DOHH2 (cell line): ENCODE results near the gene PCDHGA6.
"Not testable (repeated sequence)": the region's sequence is repeated elsewhere in the genome, so short reads cannot be mapped to it uniquely, and the experiment has no call there.

ENCODE experiments used
- H3F3A ChIP-seq: fragments of 200-600 bp; sonication (generic), shearing (Covaris generic); 2 replicates; pipeline ENCODE4 v1.6.0; 2016; ENCODE audit warnings: antibody characterized with exemption, mild to moderate bottlenecking; ENCODE audit not compliant: control insufficient read depth, insufficient read depth
- H3K27ac ChIP-seq: fragments of 200-600 bp; sonication (generic); 2 replicates; pipeline ENCODE4 v1.5.1; 2014; ENCODE audit warnings: low read depth, mild to moderate bottlenecking, low read length, moderate library complexity
- H3K27me3 ChIP-seq: fragments of 200-600 bp; sonication (generic); 2 replicates; pipeline ENCODE4 v1.6.1; 2014; ENCODE audit warnings: mild to moderate bottlenecking, low read length, mixed read lengths; ENCODE audit not compliant: control insufficient read depth
- H3K36me3 ChIP-seq: fragments of 200-600 bp; sonication (generic); 2 replicates; pipeline ENCODE4 v1.6.1; 2014; ENCODE audit warnings: mild to moderate bottlenecking, low read length, moderate library complexity, mixed read lengths; ENCODE audit not compliant: control insufficient read depth
- H3K4me1 ChIP-seq: fragments of 200-600 bp; sonication (generic); 2 replicates; pipeline ENCODE4 v1.6.1; 2014; ENCODE audit warnings: mild to moderate bottlenecking, low read length, mixed read lengths; ENCODE audit not compliant: control insufficient read depth
- H3K4me2 ChIP-seq: fragments of 200-600 bp; sonication (generic); 2 replicates; pipeline ENCODE4 v1.6.0; 2014; ENCODE audit warnings: mild to moderate bottlenecking, low read length, moderate library complexity
- H3K4me3 ChIP-seq: fragments of 200-600 bp; sonication (generic); 2 replicates; pipeline ENCODE4 v1.5.1; 2014; ENCODE audit warnings: mild to moderate bottlenecking, low read length, mixed read lengths
- H3K79me2 ChIP-seq: fragments of 200-600 bp; sonication (generic); 2 replicates; pipeline ENCODE4 v1.6.1; 2014; ENCODE audit warnings: mild to moderate bottlenecking, low read length, mixed read lengths; ENCODE audit not compliant: control insufficient read depth
- H3K9me2 ChIP-seq: fragments of 200-600 bp; sonication (generic); replicated peaks from 2 replicates; pipeline ENCODE4 v1.6.1; 2014; ENCODE audit warnings: mild to moderate bottlenecking, low read length, mixed read lengths; ENCODE audit not compliant: control insufficient read depth
- H3K9me3 ChIP-seq: fragments of 200-600 bp; sonication (generic); 2 replicates; pipeline ENCODE4 v1.6.1; 2014; ENCODE audit warnings: antibody characterized with exemption, low read length, mixed read lengths; ENCODE audit not compliant: control insufficient read depth, insufficient read depth
- H4K20me1 ChIP-seq: fragments of 200-600 bp; sonication (generic); 2 replicates; pipeline ENCODE4 v1.6.0; 2014; ENCODE audit warnings: low read depth, mild to moderate bottlenecking, antibody characterized with exemption, low read length, moderate library complexity; ENCODE audit not compliant: control insufficient read depth, insufficient read depth
- CTCF ChIP-seq: fragments of 200-600 bp; sonication (generic); IDR thresholded peaks from one replicate; pipeline ENCODE4 v1.5.1; 2014; ENCODE audit warnings: antibody characterized with exemption, mild to moderate bottlenecking, low read depth, low read length; ENCODE audit not compliant: poor library complexity, severe bottlenecking
- EZH2phosphoT487 ChIP-seq: fragments of 200-600 bp; sonication (generic); IDR thresholded peaks from 2 replicates; pipeline ENCODE4 v1.6.1; 2017; ENCODE audit warnings: borderline replicate concordance, mild to moderate bottlenecking, antibody characterized with exemption, low read length, moderate library complexity, mixed read lengths

The PCDHGA6 gene

DNA sequence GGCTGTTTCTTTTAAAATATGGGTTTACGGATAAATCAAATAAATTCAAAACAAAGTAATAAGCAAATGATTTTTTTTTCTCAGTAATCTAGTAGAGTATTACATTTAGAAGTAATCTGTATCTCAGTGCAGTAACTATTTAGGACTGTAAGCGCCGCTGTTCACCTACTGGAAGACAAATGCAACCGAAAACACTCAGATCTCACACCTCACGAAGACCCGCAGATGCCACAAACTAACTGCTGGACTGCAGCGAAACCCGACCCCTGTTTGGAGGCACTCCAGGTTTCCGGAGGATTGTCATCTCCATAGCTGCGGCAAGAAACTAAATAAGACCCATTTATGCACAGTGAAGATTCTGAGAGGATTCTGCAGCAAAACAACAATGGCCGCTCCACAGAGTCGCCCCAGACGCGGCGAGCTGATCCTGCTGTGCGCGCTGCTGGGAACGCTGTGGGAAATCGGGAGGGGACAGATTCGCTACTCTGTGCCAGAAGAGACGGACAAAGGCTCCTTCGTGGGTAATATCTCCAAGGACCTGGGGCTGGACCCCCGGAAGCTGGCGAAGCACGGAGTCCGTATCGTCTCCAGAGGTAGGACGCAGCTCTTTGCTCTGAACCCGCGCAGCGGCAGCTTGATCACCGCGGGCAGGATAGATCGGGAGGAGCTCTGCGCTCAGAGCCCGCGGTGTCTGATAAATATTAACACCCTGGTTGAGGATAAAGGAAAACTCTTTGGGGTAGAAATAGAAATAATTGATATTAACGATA lies 18.9 kb downstream of the PCDHGA6 start, which contains the start of gene PCDHGA8:
TSS of gene PCDHGA8 (plus strand) at position 205 of the 770 bp plus-strand sequence. CDS start at position 386, 181 bp downstream.
- Histone ChIP-seq H3F3A (peaks cover 2% of the 10 kb centered on the region; the same call in 1 of the 2 replicates), H4K20me1 (no peaks in the 10 kb centered on the region), H3K79me2 (peaks cover 7% of the 10 kb centered on the region), H3K4me1 (no peaks in the 10 kb centered on the region), H3K27ac (no peak within 1 kb of the TSS), H3K9me2 (no peaks in the 10 kb centered on the region), H3K9me3 (peaks cover 38% of the 10 kb centered on the region), H3K4me3 (no peak within 1 kb of the TSS), H3K36me3 (peaks cover 41% of the 10 kb centered on the region), H3K27me3 (no peaks in the 10 kb centered on the region), H3K4me2 (no peak within 1 kb of the TSS)
- no peak for TF ChIP-seq EZH2phosphoT487
- no peak for TF ChIP-seq CTCF

DNA sequence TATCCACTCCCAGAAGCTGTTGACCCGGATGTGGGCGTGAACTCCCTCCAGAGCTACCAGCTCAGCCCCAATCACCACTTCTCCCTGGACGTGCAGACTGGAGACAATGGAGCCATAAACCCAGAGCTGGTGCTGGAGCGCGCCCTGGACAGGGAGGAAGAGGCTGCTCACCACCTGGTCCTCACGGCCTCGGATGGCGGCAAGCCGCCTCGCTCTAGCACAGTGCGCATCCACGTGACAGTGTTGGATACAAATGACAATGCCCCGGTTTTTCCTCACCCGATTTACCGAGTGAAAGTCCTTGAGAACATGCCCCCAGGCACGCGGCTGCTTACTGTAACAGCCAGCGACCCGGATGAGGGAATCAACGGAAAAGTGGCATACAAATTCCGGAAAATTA lies 19.6 kb downstream of the PCDHGA6 start:
- TF ChIP-seq EZH2phosphoT487 (no peak), CTCF (no peak)
- Histone ChIP-seq H3K9me3 (peaks cover 36% of the 10 kb centered on the region), H4K20me1 (no peaks in the 10 kb centered on the region)

DNA sequence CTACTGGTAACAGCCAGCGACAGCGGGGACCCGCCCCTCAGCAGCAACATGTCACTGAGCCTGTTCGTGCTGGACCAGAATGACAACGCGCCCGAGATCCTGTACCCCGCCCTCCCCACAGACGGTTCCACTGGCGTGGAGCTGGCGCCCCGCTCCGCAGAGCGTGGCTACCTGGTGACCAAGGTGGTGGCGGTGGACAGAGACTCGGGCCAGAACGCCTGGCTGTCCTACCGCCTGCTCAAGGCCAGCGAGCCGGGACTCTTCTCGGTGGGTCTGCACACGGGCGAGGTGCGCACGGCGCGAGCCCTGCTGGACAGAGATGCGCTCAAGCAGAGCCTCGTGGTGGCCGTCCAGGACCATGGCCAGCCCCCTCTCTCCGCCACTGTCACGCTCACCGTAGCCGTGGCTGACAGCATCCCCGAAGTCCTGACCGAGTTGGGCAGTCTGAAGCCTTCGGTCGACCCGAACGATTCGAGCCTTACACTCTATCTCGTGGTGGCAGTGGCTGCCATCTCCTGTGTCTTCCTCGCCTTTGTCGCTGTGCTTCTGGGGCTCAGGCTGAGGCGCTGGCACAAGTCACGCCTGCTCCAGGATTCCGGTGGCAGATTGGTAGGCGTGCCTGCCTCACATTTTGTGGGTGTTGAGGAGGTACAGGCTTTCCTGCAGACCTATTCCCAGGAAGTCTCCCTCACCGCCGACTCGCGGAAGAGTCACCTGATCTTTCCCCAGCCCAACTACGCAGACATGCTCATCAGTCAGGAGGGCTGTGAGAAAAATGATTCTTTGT lies 20.9 kb downstream of the PCDHGA6 start:
- H3K36me3 ChIP-seq, result peaks cover 41% of the 10 kb centered on the region
- not testable (repeated sequence) for H3K79me2 ChIP-seq, H3K4me1 ChIP-seq, H3K27ac ChIP-seq, H3K4me3 ChIP-seq, H4K20me1 ChIP-seq, H3K27me3 ChIP-seq, H3F3A ChIP-seq, H3K9me2 ChIP-seq, H3K4me2 ChIP-seq
- H3K9me3 ChIP-seq, result peaks cover 34% of the 10 kb centered on the region

More for the DNA sequence above, 19.6 kb downstream of the PCDHGA6 start:
- Histone ChIP-seq H3K79me2 (peaks cover 7% of the 10 kb centered on the region), H3K36me3 (peaks cover 41% of the 10 kb centered on the region), H3K4me2 (no peak overlapping the region), H3K27me3 (no peaks in the 10 kb centered on the region), H3K9me2 (no peaks in the 10 kb centered on the region), H3K4me3 (no peak overlapping the region), H3F3A (peaks cover 2% of the 10 kb centered on the region; the same call in 1 of the 2 replicates), H3K4me1 (no peaks in the 10 kb centered on the region), H3K27ac (no peak overlapping the region)
